Ishikawa (cell line): Measurements from ENCODE around the gene LRBA.

Experiments used
- NFIC ChIP-seq: IDR thresholded peaks from 2 replicates; pipeline ENCODE4 v1.6.1; 2012
- RAD21 ChIP-seq: IDR thresholded peaks from 2 replicates; pipeline ENCODE4 v1.6.1; 2012; ENCODE audit warnings: low read depth
- TF ChIP-seq, protein P1 (sequence below): IDR thresholded peaks from 2 replicates; pipeline ENCODE4 v1.6.1; 2012

DNA sequence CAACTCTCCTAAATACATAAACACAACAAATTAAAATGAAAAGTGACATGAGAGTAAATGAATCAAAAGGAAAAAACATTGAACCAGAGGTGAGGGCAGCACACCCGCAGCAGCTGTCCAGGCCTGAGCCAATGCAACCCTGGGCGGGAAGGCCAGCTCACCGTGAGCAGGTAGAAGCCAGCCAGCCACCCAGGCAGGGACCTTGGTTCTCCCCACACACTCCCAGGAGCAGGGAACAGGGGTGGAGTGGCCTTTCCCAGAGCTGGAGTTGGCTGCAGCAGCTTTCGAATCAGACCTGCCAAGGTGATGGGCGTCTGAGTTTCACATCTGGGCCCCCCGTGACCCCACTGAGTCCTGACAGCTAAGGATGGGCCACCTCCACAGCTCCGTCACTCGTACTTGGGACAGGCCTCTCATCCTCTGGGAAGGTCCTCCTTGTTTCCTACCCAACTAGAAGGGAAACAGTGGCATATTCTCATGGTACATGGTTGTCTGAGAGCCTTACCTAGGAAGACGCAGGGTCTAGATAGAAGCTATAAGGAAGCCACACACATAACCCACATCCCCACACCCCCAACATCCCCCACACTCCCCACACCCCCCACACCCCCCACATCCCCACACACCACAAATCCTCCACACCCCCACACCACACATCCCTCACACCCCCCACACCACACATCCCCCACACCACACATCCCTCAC is 764.6 kb downstream of the LRBA start:
- TF ChIP-seq NFIC (no peak), RAD21 (no peak)
- TF ChIP-seq, protein P1, sequence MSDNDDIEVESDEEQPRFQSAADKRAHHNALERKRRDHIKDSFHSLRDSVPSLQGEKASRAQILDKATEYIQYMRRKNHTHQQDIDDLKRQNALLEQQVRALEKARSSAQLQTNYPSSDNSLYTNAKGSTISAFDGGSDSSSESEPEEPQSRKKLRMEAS = no peak
